Esophagus squamous epithelium (tissue), 5 donors: ENCODE measurements around the gene SCAI. TPM values are rescaled to one million over a fixed set of nuclear protein-coding genes. Genes with fewer than 3 reads are reported as not detected.
A peak's percentile ranks its signal among the peaks of the same experiment; 100 is the strongest.
"Not testable (repeated sequence)": the region's sequence is repeated elsewhere in the genome, so short reads cannot be mapped to it uniquely, and the experiment has no call there.

ENCODE experiments used
- DNase-seq: peaks from one replicate; lab custom pipeline; 2025; lab: John Stamatoyannopoulos, UW
- H3K27ac ChIP-seq, 4 donors: fragments of 200-600 bp; sonication (generic); one replicate each; pipeline ENCODE4 v1.5.1; 2016 to 2019; ENCODE audit warnings: mild to moderate bottlenecking in 1 of 4
- H3K27me3 ChIP-seq, 4 donors: fragments of 200-600 bp; sonication (generic); 1 replicate in 3 of 4; 2 replicates in 1 of 4; pipeline versions ENCODE4 v1.5.1 to v1.6.0; 2017 to 2021; ENCODE audit warnings: antibody characterized with exemption in 1 of 4
- H3K36me3 ChIP-seq, 3 donors: fragments of 200-600 bp; sonication (generic); one replicate each; pipeline ENCODE4 v1.5.1; 2016 to 2019
- H3K4me1 ChIP-seq, 3 donors: fragments of 200-600 bp; sonication (generic); one replicate each; pipeline ENCODE4 v1.5.1; 2017 to 2019
- H3K4me3 ChIP-seq, 4 donors: fragments of 200-600 bp; sonication (generic); 1 replicate in 3 of 4; 2 replicates in 1 of 4; pipeline ENCODE4 v1.5.1; 2016 to 2019; ENCODE audit warnings: mild to moderate bottlenecking in 2 of 4, moderate library complexity in 1 of 4
- H3K9me3 ChIP-seq, 3 donors: fragments of 200-600 bp; sonication (generic); one replicate each; pipeline ENCODE4 v1.5.1; 2016 to 2019
- POLR2A ChIP-seq, 4 donors: fragments of 450-650 bp; IDR thresholded peaks; one replicate each; pipeline ENCODE4 v1.6.1; 2017; ENCODE audit warnings: antibody characterized with exemption in 4 of 4, mild to moderate bottlenecking in 4 of 4, moderate library complexity in 3 of 4
- WGBS, 2 donors: methylation state at CpG; one replicate each; pipeline ENCODE4 v1.1.5; 2018; 5-methylcytosine and 5-hydroxymethylcytosine counted together
- intact Hi-C: fragments of 100-400 bp; cut with DNase I; formaldehyde crosslinking; loops from one replicate; pipeline ENCODE4 v1.15.0; 2022
- total RNA-seq, 4 donors: library from RNA; depleted of rRNA; stranded (reverse); fragments of >200 nt; gene quantifications; one replicate each; pipeline ENCODE4 v1.1.0, GENCODE V29; 2016
- TF ChIP-seq, protein P1 (sequence below), 6 experiments: fragments of 450-650 bp in 4 of 6; fragments of 200-600 bp in 2 of 6; sonication (generic) in 2 of 6; IDR thresholded peaks; one replicate each; pipeline ENCODE4 v1.5.1; 2016 to 2019; ENCODE audit warnings: antibody characterized with exemption in 6 of 6, mild to moderate bottlenecking in 4 of 6, moderate library complexity in 4 of 6
- donor health status: DM: yes; HTN: yes; CAD: no.

The SCAI gene
- total RNA-seq, 4 donors from 2014 or later, result 3.3 to 9.9 (median 5.3) TPM

GRCh38 chr9:125131778-125132177 is 11.6 kb downstream of the SCAI start:
- Histone ChIP-seq H3K27me3 (no peaks in the 10 kb centered on the region), H3K4me1 (peaks cover 0 to 2% (median 0%) of the 10 kb centered on the region in 3 donors), H3K9me3 (no peaks in the 10 kb centered on the region), H3K4me3 (no peak overlapping the region), H3K27ac (no peak overlapping the region), H3K36me3 (no peaks in the 10 kb centered on the region)
- intact Hi-C loops, result no loop called here
- 90 to 92% methylated on average over 5 to 6 of the region's 6 CpGs for WGBS, 2 donors
- no peak for TF ChIP-seq POLR2A (IDR thresholded peaks at IDR 0.05)
- TF ChIP-seq, protein P1, sequence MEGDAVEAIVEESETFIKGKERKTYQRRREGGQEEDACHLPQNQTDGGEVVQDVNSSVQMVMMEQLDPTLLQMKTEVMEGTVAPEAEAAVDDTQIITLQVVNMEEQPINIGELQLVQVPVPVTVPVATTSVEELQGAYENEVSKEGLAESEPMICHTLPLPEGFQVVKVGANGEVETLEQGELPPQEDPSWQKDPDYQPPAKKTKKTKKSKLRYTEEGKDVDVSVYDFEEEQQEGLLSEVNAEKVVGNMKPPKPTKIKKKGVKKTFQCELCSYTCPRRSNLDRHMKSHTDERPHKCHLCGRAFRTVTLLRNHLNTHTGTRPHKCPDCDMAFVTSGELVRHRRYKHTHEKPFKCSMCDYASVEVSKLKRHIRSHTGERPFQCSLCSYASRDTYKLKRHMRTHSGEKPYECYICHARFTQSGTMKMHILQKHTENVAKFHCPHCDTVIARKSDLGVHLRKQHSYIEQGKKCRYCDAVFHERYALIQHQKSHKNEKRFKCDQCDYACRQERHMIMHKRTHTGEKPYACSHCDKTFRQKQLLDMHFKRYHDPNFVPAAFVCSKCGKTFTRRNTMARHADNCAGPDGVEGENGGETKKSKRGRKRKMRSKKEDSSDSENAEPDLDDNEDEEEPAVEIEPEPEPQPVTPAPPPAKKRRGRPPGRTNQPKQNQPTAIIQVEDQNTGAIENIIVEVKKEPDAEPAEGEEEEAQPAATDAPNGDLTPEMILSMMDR (IDR thresholded peaks at IDR 0.05), result no peak
- DNase-seq, result no peak

DNA sequence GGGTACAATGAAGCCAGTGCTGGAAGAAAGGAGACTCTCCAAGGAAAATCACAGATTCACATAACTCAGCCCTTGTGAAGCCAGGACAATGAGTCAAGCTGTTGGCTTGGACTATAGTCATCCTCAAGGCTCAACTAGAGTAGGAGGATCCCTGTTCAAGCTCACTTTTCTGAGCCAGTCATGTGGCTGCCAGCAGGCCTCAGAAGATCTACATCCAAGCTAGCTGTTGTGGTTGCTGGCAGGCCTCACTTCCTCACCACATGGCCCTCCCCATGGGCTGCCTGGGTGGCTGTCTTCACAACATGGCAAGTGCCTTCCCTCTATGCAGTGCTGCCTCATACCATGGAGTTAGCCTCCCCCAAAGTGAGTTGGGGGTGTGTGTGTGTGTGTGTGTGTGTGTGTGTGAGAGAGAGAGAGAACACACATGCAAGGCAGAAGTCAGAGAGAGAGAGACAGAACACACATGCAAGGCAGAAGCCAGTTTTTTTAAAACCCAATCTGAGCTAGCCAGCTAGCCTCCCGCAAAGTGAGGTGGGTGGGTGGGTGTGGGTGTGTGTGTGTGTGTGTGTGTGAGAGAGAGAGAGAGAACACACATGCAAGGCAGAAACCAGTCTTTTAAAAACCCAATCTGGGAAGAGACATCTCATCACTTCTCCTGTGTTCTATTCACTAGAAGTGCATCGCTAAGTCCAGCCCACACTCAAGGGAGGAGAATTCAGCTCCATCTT is 17.1 kb downstream of the SCAI start:
- 76 to 88% methylated on average over 1 to 2 of the region's 2 CpGs for WGBS, 2 donors
- no peaks in the 10 kb centered on the region for H3K9me3 ChIP-seq
- DNase-seq, result peak; percentile 46
- no peak overlapping the region for H3K4me3 ChIP-seq
- peaks cover 0 to 18% (median 0%) of the 10 kb centered on the region in 3 donors for H3K4me1 ChIP-seq
- no peaks in the 10 kb centered on the region for H3K36me3 ChIP-seq
- H3K27ac ChIP-seq, result peak overlapping the region in 2 of 4 donors; percentile 17 to 54
- no peak for TF ChIP-seq POLR2A (IDR thresholded peaks at IDR 0.05)
- TF ChIP-seq, protein P1 (IDR thresholded peaks at IDR 0.05), result no peak
- no peaks in the 10 kb centered on the region for H3K27me3 ChIP-seq
- intact Hi-C loops, result no loop called here

GRCh38 chr9:125125523-125125922 is 17.8 kb downstream of the SCAI start:
- no peak for DNase-seq
- Histone ChIP-seq H3K4me3 (no peak overlapping the region), H3K36me3 (no peaks in the 10 kb centered on the region), H3K27ac (no peak overlapping the region), H3K9me3 (no peaks in the 10 kb centered on the region), H3K27me3 (no peaks in the 10 kb centered on the region), H3K4me1 (peaks cover 0 to 18% (median 0%) of the 10 kb centered on the region in 3 donors)
- 87 to 89% methylated on average over 6 to 7 of the region's 7 CpGs for WGBS, 2 donors
- intact Hi-C loops, result no loop called here
- TF ChIP-seq, protein P1 (IDR thresholded peaks at IDR 0.05), result no peak
- no peak for TF ChIP-seq POLR2A (IDR thresholded peaks at IDR 0.05)

- intact Hi-C loops, result no loop called here
- TF ChIP-seq POLR2A (IDR thresholded peaks at IDR 0.05), result no peak
- TF ChIP-seq, protein P1 (IDR thresholded peaks at IDR 0.05), result no peak
- 40 to 45% methylated on average over 2 of the region's 2 CpGs for WGBS, 2 donors
These were observed 22.2 kb downstream of the SCAI start for GRCh38 chr9:125121146-125121545.

DNA sequence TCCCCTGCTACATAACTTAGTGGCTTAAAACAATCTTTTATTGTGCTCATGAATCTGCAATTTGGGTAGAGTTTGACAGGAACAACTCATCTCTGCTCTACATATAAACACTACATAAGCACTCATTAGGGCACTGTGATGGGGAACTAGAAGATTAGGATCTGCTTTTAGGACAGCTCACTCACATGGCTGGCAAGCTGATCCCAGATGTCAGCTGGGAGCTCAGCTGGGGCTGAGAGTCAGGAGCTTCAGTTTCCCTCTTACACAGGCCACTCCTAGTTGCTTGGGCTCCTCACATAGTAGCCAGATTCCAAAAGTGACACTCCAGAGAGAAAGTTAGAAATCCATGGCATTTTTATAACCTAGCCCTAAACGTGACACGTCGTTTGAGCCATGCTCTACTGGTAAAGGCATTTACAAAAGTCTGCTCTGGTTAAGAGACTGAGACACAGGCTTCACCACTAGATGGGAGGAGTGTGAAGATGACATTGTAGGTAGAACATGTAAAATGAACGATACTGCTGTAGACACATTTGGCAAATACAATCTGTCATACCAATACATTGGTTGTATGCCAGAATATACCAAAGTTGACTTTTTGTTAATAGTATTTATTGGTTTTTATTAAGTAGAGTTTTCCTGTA is 23.6 kb downstream of the SCAI start:
- intact Hi-C loops, result no loop called here
- Histone ChIP-seq H3K4me3 (no peak overlapping the region), H3K27me3 (no peaks in the 10 kb centered on the region), H3K9me3 (no peaks in the 10 kb centered on the region), H3K4me1 (no peaks in the 10 kb centered on the region), H3K36me3 (no peaks in the 10 kb centered on the region), H3K27ac (no peak overlapping the region)
- DNase-seq, result no peak
- 58 to 70% methylated on average over 4 of the region's 4 CpGs for WGBS, 2 donors
- TF ChIP-seq POLR2A (IDR thresholded peaks at IDR 0.05), result no peak
- TF ChIP-seq, protein P1 (IDR thresholded peaks at IDR 0.05), result no peak

More at GRCh38 chr9:125121146-125121545, 22.2 kb downstream of the SCAI start:
- Histone ChIP-seq H3K9me3 (no peaks in the 10 kb centered on the region), H3K36me3 (no peaks in the 10 kb centered on the region), H3K4me3 (no peak overlapping the region), H3K4me1 (peaks cover 0 to 11% (median 0%) of the 10 kb centered on the region in 3 donors), H3K27me3 (no peaks in the 10 kb centered on the region), H3K27ac (no peak overlapping the region)
- no peak for DNase-seq

DNA sequence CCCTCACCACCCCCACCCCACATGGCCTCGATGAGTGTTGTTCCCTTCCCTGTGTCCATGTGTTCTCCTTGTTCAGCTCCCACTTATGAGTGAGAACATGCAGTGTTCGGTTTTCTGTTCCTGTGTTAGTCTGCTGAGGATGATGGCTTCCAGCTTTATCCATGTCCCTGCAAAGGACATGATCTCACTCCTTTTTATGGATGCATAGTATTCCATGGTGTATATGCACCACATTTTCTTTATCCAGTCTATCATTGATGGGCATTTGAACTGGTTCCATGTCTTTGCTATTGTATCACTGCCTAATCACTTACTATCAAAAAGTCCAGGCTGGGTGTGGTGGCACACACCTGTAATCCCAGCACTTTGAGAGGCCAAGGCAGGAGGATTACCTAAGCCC is 24.6 kb downstream of the SCAI start:
- H3K9me3 ChIP-seq, H3K27ac ChIP-seq, H3K4me1 ChIP-seq, H3K36me3 ChIP-seq, H3K4me3 ChIP-seq, DNase-seq, intact Hi-C loops, H3K27me3 ChIP-seq: not testable (repeated sequence)
- WGBS, 2 donors, result 70 to 93% methylated on average over 2 of the region's 2 CpGs

- H3K27ac ChIP-seq, H3K4me3 ChIP-seq, H3K4me1 ChIP-seq, DNase-seq, H3K27me3 ChIP-seq, H3K9me3 ChIP-seq, H3K36me3 ChIP-seq, intact Hi-C loops: not testable (repeated sequence)
- 93 to 94% methylated on average over 4 of the region's 4 CpGs for WGBS, 2 donors
These were observed 28.8 kb downstream of the SCAI start for GRCh38 chr9:125114503-125114902.
